Measurements from ENCODE around the gene HOXB8.

The HOXB8 gene

GRCh38 chr17:48637323-48638260 lies 22.5 kb upstream of the HOXB8 start:
- DNase-seq (ENCODE audit: low spot score), result no peak

DNA sequence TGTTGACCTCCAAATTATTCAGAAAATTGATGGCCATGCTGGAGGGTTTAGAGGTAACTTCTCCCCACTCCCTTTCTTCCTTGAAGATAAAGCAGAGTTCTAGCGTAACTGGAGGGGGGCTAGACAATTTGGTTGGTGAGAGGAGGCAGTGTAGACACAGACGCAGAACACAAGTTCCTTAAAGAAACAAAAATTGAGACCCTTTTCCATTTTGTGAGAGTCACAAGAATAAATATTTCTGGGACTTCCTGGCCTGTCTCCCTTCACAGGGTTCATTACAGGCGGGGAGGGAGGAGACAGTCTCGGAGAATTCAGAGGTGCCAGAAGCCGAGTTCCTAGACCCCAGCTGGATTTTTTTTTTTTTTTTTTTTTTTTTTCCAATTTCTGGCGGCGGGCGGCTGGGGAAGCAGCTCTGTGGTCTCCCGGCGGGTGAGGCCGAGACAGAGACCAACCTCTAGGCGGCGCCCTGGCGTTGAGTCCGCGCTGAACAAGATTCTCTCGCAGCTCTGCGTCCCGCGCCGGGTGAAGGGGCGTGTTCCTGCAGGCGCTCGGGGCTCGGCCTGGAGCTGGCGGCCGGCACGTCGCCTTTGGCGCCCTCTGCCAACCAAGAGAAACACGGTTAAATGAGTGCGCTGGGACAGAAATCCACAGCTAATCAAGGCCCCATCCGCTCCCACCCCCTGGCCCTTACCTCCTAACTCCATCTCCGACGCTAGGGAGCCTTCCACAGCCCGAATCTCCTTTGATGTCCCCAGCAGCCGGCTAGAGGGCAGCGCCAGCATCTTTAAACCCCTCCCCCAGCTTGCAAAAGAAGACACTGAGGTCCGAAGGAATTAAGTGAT lies 21.3 kb upstream of the HOXB8 start:
- DNase-seq (ENCODE audit: low spot score), result peak; percentile 31

- DNase-seq (ENCODE audit: low spot score), result no peak
Observed at GRCh38 chr17:48634493-48635208, 19.6 kb upstream of the HOXB8 start.

GRCh38 chr17:48633266-48633677 lies 18.2 kb upstream of the HOXB8 start:
- DNase-seq (ENCODE audit: low spot score), result no peak

DNA sequence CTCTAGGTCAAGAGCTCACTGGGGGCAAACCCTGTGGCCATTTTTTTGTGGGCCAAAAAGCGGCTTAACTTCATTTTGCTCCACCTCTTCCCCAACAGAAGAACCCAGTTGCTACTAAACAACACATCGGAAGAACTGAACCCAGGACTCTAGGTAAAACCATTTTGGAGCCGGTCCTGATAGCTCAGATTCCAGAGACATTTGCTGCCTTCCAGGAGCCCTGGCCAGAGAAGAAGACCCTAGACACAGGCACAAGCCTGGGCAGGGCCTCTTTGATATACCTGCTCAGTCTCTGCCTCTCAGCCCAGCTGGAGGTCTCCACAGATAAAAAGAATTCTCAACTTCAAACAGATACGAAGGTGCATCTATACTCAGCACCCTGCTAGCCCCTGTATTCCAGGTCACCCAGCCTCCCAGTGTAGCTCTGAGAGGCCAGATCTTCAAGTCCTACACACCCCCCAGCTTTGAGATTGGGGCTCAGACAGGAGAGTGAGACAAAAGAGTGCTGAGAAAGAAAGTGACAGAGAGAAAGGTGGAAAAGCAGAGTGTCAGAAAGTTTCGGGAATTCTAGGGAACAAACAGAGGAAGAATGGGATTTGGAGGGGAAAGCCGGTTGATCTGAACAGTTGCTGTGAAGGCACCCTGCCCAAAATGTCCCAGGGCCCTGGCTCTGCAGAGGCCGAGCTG lies 17.6 kb upstream of the HOXB8 start:
- no peak for DNase-seq (ENCODE audit: low spot score)

DNA sequence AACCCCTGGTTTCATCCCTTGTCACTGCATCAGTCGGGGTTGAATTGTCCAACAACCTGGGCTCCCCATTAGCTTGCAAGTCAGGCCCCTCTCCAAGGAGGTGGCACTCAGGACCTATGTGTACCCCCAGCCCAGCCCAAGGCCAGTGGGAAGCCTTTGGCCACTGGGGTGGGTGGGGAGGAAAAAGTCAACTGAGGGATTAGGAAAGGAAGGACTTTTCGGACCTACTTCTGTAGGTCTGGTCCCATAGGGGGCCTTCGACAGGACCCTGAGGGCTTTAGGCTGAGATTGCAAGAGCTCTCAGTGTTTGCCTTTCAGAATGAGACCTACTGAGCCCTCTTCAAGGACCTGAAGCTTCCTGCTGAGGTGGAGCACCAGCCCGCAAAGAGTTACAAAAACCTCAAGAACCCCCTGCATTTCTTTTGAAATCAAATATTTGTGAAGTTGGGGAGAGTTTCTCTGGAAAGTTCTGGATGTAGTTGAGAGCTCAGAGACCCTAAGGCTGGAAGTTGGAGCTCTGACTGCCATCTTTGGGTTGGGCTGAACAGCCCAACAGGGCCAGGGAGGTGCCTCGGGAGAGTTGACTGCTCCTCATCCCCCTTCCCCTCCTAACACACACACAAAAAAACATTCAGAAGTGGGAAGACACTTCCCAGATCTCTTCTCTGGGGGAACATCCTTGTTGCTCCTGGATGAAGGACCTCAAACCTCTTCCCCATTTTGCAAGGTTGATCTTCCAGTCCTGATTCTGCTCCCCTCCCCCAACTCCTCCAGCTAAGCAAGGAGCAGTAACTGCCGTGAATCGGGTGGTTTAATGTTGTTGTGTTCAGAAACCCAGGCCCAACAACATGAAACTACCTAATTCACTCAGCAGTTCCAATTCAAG lies 16.8 kb upstream of the HOXB8 start:
- no peak for DNase-seq (ENCODE audit: low spot score)

DNA sequence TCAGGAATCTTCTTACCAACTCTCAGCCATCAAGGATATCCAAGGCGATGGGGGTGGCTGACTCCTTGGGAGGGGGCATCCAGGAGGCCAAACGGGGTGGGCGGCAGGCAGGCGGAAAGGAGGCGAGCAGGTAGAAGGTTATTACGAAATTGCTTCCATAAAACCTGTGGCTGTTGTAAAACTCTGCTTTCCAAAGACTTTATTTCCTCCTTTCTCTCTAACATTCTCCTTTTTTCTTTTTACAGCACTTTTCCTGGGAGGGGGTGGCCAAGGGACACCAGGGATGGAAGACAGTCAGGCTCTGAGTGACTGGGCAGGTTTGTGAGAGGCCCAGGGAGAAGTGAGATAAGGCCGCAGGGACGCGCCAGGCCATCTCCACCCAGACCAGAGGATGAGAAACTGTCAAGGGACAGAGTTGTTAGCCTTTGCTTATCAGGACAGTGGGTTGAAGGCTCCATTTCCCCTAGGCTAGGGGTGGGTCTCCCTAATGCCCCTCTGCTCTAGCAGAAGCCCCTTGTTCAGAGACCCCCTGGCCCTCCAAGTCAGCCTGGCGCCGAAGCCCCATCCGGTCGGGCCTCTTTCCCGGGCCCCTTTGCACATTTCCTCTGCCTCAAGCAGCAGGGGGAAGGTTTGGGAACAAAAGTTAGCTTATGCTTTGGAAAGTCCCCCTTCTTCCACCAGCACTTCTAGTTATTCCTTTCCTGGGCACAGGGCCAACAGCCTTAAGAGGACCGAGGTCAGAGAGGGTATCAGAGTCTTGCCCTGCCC lies 16.0 kb upstream of the HOXB8 start:
- DNase-seq (ENCODE audit: low spot score), result no peak

DNA sequence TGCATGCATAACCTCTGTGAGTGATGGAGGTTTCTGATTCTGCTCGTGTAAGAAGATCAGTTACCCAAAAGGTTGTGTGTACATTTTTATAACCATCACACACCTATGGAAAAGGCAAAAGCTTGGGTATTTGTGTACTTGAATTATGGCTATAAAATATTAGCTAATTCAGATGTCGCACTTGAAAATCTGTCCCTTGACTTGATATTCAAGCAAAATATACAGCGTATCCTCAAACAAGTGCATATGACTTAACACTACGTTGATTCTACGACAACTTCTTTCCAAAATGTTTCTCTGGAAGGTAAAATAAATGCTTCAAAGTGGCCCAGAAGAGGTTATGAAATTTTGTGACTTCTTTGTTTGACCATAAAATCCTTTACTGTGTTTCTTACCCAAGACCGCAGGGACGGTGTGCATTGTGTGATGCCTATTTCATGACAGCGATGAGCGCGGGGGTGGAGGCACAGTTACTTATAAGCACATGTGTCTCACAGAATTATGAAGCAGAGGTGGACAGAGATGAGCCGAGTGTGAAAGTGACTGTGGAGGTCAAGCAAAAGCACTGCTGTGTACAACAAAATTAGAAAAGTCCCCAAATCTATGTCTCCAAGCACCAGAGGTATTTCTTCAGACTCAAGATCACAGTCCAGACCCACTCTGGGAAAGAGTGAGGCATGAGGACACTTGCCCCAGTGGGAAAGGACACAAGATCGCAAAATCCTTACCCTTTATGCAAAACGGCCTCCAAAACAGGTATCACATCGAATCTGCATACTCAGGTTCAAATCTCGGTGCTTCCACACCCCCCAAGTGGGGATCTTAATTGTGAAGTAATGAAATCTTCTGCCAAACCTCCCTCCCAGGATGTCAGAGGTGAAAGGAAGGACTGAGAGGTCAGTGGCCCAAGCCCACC lies 15.2 kb upstream of the HOXB8 start:
- no peak for DNase-seq (ENCODE audit: low spot score)

- DNase-seq (ENCODE audit: low spot score), result no peak
Observed at GRCh38 chr17:48629411-48629759, 14.3 kb upstream of the HOXB8 start.

GRCh38 chr17:48628649-48629410 lies 13.7 kb upstream of the HOXB8 start:
- DNase-seq (ENCODE audit: low spot score), result no peak

DNA sequence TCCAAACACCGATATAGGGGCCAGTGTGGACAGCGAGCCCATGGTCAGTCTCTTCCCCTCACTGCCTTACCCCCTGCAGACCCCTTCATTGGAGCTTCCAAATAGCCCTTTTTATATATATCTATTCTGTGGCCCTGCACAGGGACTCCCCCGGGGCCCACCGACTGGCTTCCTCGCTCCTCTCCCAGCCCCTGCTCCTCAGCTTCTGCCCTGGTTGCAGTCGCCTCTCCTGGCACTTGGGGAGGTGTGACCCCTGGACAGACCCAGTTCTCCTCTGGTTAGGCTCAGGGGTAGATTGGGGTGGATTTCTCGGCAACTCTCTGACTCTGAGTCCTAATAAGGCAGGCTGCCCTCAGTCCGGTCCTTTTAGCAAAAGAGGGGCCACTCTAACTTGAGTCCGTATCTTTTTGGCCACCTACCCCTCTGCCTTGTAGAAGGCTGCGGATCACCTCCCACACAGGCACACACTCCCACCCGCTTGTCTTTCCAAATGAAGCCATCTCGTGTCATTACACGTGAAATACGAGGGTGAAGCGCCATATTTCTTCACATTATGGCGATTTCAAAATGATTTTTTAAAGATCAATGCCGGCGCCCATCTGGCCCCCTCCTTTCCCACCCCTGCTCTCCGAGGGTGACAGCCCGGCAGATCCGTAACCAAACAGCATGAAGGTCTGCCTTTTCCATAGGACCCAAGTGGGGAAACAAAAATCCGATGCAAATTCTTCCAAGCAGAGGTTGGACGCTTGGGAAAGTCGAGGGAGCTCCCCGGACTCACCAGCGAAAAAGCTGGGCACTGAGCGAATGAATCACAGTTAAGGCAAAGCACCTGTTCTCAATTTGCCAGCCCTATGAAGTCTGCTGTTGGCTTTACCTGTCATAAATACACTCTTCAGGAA lies 12.8 kb upstream of the HOXB8 start:
- DNase-seq (ENCODE audit: low spot score), result no peak

GRCh38 chr17:48627118-48627597 lies 12.1 kb upstream of the HOXB8 start:
- no peak for DNase-seq (ENCODE audit: low spot score)

- no peak for DNase-seq (ENCODE audit: low spot score)
Observed at GRCh38 chr17:48626245-48627117, 11.4 kb upstream of the HOXB8 start, which contains the start of gene HOXB9. Gene HOXB9 (minus strand): TSS chr17:48626358. CDS start chr17:48626269, 89 bp downstream.

DNA sequence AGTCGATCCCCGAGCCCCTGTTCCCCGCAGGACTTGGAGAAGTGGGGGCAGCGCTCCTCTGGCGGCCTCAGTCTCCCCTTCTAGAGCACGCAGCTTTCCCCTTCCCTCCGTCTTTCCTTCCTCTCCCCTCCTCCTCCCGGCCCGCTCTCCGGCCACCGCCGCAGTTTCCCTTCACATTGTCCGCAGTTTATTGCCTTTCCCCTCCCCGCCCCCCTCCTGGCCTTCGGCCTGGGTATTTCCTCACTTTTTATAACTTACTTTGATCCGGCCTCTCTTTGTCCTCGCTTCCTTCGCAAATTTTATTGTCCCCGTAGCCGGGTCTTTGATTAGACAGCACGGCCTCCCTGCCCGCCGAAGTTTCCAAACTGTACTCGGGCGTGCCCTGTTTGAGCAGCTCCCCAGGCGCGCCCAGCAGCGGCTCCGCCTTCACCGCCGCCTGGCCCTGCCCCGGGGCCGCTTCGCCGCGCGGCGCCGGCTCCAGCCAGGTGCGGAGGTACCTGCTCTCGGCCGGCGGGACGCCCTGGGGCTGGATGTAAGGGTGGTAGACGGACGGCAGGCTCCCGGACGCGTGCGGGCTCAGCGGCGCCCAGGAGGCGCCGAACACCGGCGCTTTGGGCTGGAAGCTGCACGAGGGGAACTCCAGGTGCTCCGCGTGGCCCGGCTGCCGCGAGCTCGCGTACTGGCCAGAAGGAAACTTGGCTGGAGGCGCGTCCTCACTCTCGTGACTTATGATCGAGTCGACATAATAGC lies 10.6 kb upstream of the HOXB8 start:
- DNase-seq (ENCODE audit: low spot score), result peak; percentile 8
